ENCODE data around the gene IER3IP1. TPM values are rescaled to one million over a fixed set of nuclear protein-coding genes. Genes with fewer than 3 reads are reported as not detected.

IER3IP1 gene, protein sequence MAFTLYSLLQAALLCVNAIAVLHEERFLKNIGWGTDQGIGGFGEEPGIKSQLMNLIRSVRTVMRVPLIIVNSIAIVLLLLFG
- 34.6 and 55.8 TPM in 2 replicates for total RNA-seq

DNA sequence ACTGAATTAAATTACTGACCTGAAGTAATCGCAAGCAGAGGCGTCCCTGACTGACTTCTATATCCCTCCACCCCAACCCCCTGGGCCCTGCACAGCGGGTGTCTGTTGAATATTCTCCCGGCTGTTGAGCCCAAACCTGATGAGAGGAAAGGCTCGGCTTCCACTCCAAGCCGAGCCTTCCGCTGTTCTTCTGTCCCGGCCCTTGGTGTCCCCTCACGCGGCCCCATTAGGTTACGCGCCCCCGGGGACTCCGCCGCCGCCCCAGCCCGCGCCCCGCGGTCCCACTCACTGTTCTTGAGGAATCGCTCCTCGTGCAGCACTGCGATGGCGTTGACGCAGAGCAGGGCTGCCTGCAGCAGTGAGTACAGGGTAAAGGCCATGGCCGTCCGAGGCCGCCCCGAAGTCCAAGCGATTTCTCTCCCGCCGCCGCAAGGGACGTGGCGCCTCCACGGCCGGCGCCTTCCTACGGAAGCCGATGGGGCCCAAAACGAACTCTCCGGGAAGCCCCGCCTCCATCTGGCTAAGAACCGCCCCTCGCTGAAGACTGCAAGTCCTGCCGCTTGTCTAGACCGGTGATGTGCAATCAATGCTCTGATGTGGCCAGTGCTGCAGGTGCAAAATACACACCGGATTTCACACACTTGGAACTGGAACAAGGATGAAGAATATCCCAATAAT lies at the start of gene IER3IP1:
IER3IP1 (minus strand) TSS at position 467 of the 678 bp plus-strand sequence; CDS start at position 380, 87 bp downstream.

DNA sequence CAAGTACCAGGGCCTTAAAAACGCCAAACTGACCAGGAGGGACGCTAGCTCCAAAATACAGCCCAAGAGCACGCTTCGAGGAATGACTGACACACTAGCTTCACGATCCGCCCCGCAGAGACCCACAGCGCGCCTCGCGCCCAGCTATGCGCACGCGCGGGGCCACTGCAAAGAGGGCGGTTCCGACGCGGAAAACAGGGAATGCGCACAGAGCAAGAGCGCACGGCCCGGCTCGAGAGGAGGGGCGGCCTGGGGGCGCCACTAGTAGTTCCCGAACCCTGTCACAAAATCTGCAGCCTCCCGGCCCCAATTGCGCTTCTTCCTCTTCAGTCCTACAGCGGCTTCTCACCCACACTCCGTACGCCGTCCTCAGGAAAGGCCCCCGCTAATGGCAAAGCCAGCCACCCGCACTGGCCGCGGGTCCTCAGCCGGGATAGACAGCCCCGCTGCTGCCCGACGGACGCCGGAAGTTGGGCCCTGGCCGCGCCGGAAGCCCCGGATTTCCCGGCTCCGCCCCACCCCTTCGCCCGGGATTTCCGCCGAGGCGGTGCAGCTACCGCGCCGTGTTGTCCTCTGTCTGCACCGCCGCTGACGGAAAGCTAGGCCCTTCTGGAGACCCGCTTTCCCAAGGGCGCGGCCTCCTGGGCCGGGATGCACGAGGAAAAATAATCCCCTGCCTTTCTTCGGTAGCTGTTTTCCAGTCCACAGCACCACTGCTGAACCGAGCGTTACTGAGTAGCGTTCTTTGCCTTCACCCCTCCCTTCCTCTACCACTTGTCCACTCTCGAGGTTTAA lies 25.9 kb downstream of the IER3IP1 start, which contains the start of gene HDHD2:
HDHD2 (minus strand) TSS at position 472 of the 795 bp plus-strand sequence. CDS start 14,061 bp downstream, outside the sequence.

Other genes starting within 250 kb of the IER3IP1 start
- not detected in 2 replicates for gene ELOA2, start 140.7 kb downstream of the IER3IP1 start, total RNA-seq
- 15.4 and 20.9 TPM in 2 replicates for gene HDHD2, start 25.9 kb downstream of the IER3IP1 start, total RNA-seq
- not detected in 2 replicates for gene SKOR2, start 75.3 kb upstream of the IER3IP1 start, total RNA-seq

Data from smooth muscle cell of the pulmonary artery (primary cell).